ENCODE data around the gene MAB21L4. TPM values are rescaled to one million over a fixed set of nuclear protein-coding genes. Genes with fewer than 3 reads are reported as not detected.

MAB21L4 gene
- total RNA-seq, 4 donors from 2014 or later, result 0.33 to 0.81 TPM; not detected in 2

DNA sequence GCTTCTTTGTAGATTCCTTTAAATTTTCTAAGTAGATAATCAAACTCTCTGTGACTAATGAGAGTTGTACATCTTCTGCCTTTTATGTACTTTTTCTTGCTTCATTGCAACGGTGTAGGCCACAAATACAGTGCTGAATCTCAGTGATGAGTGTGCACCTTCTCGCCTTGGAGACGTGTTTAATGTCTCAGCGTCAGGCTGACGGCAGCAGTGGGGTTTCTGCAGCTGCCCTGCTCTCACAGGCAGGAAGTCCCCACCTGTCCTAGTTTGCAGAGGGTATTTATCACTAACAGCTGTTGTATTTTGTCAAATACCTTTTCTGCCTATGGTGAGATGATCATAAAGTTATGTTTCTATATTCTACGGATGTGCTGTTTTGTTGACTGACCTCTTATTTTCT lies 14.0 kb downstream of the MAB21L4 start:
- H3K27me3 ChIP-seq, result no peaks in the 10 kb centered on the region
- TF ChIP-seq, protein P1, sequence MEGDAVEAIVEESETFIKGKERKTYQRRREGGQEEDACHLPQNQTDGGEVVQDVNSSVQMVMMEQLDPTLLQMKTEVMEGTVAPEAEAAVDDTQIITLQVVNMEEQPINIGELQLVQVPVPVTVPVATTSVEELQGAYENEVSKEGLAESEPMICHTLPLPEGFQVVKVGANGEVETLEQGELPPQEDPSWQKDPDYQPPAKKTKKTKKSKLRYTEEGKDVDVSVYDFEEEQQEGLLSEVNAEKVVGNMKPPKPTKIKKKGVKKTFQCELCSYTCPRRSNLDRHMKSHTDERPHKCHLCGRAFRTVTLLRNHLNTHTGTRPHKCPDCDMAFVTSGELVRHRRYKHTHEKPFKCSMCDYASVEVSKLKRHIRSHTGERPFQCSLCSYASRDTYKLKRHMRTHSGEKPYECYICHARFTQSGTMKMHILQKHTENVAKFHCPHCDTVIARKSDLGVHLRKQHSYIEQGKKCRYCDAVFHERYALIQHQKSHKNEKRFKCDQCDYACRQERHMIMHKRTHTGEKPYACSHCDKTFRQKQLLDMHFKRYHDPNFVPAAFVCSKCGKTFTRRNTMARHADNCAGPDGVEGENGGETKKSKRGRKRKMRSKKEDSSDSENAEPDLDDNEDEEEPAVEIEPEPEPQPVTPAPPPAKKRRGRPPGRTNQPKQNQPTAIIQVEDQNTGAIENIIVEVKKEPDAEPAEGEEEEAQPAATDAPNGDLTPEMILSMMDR (IDR thresholded peaks at IDR 0.05), result no peak
- no peak for TF ChIP-seq POLR2A (IDR thresholded peaks at IDR 0.05)
- H3K4me1 ChIP-seq, result no peaks in the 10 kb centered on the region
- DNase-seq, result no peak
- intact Hi-C loops (cut with DNase I), result no loop called here
- no peak overlapping the region for H3K27ac ChIP-seq
- 65 to 68% methylated on average over 6 of the region's 6 CpGs for WGBS, 2 donors
- H3K9me3 ChIP-seq, result no peaks in the 10 kb centered on the region
- no peak overlapping the region for H3K4me3 ChIP-seq (replicated peaks in 1 of 3)
- H3K36me3 ChIP-seq, result no peaks in the 10 kb centered on the region

DNA sequence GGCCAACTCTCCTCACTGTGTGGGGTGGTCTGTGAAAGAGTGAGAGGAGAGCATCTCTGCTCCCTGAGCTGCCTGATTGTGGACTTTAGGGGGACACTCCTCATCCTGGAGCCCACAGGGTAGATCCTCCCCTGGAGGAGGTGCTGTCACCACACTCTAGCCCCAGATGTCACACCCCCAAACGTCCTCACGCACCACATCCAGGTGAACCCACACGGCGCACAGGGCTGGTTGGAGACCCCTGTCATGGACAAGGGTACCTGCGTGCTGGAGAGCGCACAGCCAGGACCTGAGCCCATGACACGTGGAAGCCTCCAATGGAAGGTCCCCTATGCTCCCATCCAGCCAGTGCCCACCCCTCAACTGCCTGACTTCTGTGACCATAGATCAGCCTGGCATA lies 16.9 kb downstream of the MAB21L4 start:
- Histone ChIP-seq H3K4me3 (replicated peaks in 1 of 3) (no peak overlapping the region), H3K4me1 (no peaks in the 10 kb centered on the region), H3K9me3 (no peaks in the 10 kb centered on the region), H3K27me3 (no peaks in the 10 kb centered on the region), H3K27ac (no peak overlapping the region), H3K36me3 (no peaks in the 10 kb centered on the region)
- intact Hi-C loops (cut with DNase I), result no loop called here
- 74 to 86% methylated on average over 6 to 7 of the region's 7 CpGs for WGBS, 2 donors
- DNase-seq, result no peak
- no peak for TF ChIP-seq POLR2A (IDR thresholded peaks at IDR 0.05)
- TF ChIP-seq, protein P1 (IDR thresholded peaks at IDR 0.05), result no peak

DNA sequence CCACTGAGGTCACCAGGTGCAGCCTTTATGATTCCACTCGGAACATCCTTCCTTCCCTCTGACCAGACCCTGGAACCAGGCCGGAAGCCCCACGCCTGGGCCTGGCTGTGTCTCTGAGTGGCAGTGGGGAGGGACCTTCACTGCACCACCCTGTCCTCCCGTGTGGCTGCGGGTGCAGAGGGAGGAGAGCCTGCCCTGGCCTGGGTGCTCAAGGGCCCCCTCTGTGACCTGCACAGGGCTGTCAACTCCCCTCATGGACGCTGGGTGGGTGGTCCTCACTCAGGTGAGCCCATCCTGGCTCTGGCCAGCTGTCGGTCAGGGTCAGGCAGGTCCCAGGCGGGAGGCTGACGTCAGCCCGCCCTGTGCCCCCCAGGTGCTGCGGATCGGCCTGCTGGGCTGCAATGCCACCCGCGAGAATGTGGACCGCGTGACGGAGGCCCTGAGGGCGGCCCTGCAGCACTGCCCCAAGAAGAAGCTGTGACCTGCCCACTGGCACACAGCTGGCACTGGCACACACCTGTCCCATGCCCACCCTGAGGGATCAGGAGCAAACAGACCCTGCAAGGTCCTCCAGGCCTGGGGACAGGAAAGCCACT lies 17.5 kb downstream of the MAB21L4 start:
- Histone ChIP-seq H3K27ac (no peak overlapping the region), H3K4me3 (replicated peaks in 1 of 3) (no peak overlapping the region), H3K9me3 (no peaks in the 10 kb centered on the region), H3K27me3 (no peaks in the 10 kb centered on the region), H3K36me3 (no peaks in the 10 kb centered on the region), H3K4me1 (no peaks in the 10 kb centered on the region)
- TF ChIP-seq POLR2A (IDR thresholded peaks at IDR 0.05), result no peak
- TF ChIP-seq, protein P1 (IDR thresholded peaks at IDR 0.05), result no peak
- 71 to 77% methylated on average over 1 to 5 of the region's 18 CpGs for WGBS, 2 donors
- no peak for DNase-seq
- intact Hi-C loops (cut with DNase I), result no loop called here

DNA sequence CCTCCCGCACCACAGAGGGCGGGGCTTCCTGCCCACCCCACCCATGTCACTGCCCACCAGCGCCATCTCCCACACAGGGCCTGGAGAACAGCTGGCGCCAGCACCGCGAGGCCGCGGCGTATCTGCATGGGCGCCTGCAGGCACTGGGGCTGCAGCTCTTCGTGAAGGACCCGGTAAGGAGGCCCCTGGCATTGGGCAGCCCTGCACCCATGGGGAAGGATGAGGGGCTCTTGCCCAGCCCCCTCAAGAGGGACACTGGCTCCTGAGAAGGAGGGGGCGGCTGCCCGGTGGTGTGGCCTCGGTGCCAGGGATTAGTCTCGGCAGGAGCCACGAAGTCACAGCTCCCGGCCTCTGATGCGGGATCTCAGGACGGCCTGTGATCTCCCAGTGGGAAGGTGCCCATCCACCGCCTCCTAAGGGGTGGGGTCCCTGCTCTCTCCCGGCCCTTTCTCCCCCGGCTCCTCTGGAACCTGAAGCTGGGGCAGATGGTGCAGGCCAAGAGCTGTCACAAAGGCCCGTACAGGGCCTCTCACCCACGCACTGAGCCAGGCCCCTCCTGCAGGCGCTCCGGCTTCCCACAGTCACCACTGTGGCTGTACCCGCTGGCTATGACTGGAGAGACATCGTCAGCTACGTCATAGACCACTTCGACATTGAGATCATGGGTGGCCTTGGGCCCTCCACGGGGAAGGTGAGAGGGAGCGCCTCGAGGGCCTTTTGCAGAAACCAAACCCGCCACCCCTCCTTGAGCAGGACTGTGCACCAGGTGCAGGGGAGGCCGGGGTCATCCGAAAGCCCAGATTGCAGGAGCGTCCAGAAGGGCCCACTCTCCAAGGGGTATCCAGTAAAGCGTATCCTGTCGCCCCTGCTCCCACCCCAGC lies 18.3 kb downstream of the MAB21L4 start:
- Histone ChIP-seq H3K4me3 (replicated peaks in 1 of 3) (no peak overlapping the region), H3K36me3 (no peaks in the 10 kb centered on the region), H3K27me3 (no peaks in the 10 kb centered on the region), H3K27ac (no peak overlapping the region), H3K9me3 (no peaks in the 10 kb centered on the region), H3K4me1 (no peaks in the 10 kb centered on the region)
- TF ChIP-seq, protein P1 (IDR thresholded peaks at IDR 0.05), result no peak
- no peak for TF ChIP-seq POLR2A (IDR thresholded peaks at IDR 0.05)
- DNase-seq, result no peak
- intact Hi-C loops (cut with DNase I), result no loop called here
- 85 to 89% methylated on average over 11 to 35 of the region's 40 CpGs for WGBS, 2 donors

Data from thyroid gland (tissue), 4 donors.